ENCODE results near the gene CDA.

GRCh38 chr1:20626524-20626923, 37.6 kb downstream of the CDA start:
- no peak for TF ChIP-seq FOXM1 (IDR thresholded peaks at IDR 0.05; ENCODE audit: borderline replicate concordance)
- no peak for TF ChIP-seq CTBP1 (IDR thresholded peaks at IDR 0.05; ENCODE audit: borderline replicate concordance)
- TF ChIP-seq LEF1 (IDR thresholded peaks at IDR 0.05; ENCODE audit: borderline replicate concordance) = no peak
- TF ChIP-seq NFRKB (IDR thresholded peaks at IDR 0.05) = no peak
- no peak for TF ChIP-seq BHLHE40 (IDR thresholded peaks at IDR 0.05; ENCODE audit: borderline replicate concordance)
- TF ChIP-seq SP1 (IDR thresholded peaks at IDR 0.05) = no peak
- TF ChIP-seq ELF4 (IDR thresholded peaks at IDR 0.05) = no peak
- TF ChIP-seq L3MBTL2 (conservative IDR thresholded peaks at IDR 0.05) = no peak
- no peak for TF ChIP-seq FOXA1 (IDR thresholded peaks at IDR 0.05)

Data from HEK293T (cell line).